Stomach (tissue), 4 donors: ENCODE measurements around the gene GSG1L.

Experiments
- EP300 ChIP-seq: sonication (generic); formaldehyde crosslinking; IDR thresholded peaks from one replicate; pipeline ENCODE4 v1.6.1; 2017; ENCODE audit warnings: antibody characterized with exemption
- POLR2A ChIP-seq, 4 donors: fragments of 450-650 bp; IDR thresholded peaks; one replicate each; pipeline ENCODE4 v1.6.1; 2016; ENCODE audit warnings: antibody characterized with exemption in 4 of 4, control low read depth in 2 of 4, mild to moderate bottlenecking in 1 of 4, moderate library complexity in 1 of 4
- POLR2AphosphoS5 ChIP-seq, 3 donors: sonication (generic); formaldehyde crosslinking; IDR thresholded peaks; one replicate each; pipeline ENCODE4 v1.6.1; 2016; ENCODE audit warnings: antibody characterized with exemption in 3 of 3
- TF ChIP-seq, protein P1 (sequence below), 7 experiments: fragments of 450-650 bp in 4 of 7; fragments of 200-600 bp in 3 of 7; sonication (generic) in 3 of 7; IDR thresholded peaks; one replicate each; pipeline ENCODE4 v1.5.1; 2016 to 2019; ENCODE audit warnings: antibody characterized with exemption in 7 of 7, control low read depth in 2 of 7, mild to moderate bottlenecking in 1 of 7

DNA sequence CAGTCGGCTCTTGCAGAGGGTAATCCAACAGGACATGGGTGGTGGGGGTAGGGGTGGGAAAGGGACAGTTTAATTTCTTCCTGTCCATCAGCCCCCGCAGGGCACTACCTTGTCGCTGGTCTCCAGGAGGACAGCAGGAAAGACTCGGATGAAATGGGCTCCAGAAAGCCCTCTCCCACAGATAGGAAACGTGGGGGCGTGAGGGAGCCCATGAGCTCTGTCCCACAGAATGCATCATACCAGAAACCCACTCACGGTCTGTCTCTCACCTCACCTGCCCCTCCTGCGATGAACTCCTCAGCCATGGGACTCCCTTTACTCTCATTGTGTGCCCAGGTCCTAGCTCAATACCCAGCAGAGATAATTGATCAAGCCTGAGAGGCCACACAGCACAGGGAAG lies 240.1 kb downstream of the GSG1L start:
- TF ChIP-seq, protein P1, sequence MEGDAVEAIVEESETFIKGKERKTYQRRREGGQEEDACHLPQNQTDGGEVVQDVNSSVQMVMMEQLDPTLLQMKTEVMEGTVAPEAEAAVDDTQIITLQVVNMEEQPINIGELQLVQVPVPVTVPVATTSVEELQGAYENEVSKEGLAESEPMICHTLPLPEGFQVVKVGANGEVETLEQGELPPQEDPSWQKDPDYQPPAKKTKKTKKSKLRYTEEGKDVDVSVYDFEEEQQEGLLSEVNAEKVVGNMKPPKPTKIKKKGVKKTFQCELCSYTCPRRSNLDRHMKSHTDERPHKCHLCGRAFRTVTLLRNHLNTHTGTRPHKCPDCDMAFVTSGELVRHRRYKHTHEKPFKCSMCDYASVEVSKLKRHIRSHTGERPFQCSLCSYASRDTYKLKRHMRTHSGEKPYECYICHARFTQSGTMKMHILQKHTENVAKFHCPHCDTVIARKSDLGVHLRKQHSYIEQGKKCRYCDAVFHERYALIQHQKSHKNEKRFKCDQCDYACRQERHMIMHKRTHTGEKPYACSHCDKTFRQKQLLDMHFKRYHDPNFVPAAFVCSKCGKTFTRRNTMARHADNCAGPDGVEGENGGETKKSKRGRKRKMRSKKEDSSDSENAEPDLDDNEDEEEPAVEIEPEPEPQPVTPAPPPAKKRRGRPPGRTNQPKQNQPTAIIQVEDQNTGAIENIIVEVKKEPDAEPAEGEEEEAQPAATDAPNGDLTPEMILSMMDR (IDR thresholded peaks at IDR 0.05): no peak
- TF ChIP-seq POLR2A (IDR thresholded peaks at IDR 0.05): no peak
- no peak for TF ChIP-seq POLR2AphosphoS5 (IDR thresholded peaks at IDR 0.05)
- TF ChIP-seq EP300: no peak
